ENCODE results near the gene ATG2B.
A peak's percentile ranks its signal among the peaks of the same experiment; 100 is the strongest.

Gene ATG2B

GRCh38 chr14:96277890-96278289 lies 85.3 kb downstream of the ATG2B start:
- TF ChIP-seq, protein P1, sequence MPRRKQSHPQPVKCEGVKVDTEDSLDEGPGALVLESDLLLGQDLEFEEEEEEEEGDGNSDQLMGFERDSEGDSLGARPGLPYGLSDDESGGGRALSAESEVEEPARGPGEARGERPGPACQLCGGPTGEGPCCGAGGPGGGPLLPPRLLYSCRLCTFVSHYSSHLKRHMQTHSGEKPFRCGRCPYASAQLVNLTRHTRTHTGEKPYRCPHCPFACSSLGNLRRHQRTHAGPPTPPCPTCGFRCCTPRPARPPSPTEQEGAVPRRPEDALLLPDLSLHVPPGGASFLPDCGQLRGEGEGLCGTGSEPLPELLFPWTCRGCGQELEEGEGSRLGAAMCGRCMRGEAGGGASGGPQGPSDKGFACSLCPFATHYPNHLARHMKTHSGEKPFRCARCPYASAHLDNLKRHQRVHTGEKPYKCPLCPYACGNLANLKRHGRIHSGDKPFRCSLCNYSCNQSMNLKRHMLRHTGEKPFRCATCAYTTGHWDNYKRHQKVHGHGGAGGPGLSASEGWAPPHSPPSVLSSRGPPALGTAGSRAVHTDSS (tag by site-specific recombination; IDR thresholded peaks at IDR 0.05): no peak
- TF ChIP-seq MZF1 (tag by site-specific recombination; IDR thresholded peaks at IDR 0.05; ENCODE audit: borderline replicate concordance) (peak; percentile 83; the same call in 1 of the 2 replicates), SETDB1 (IDR thresholded peaks at IDR 0.05; ENCODE audit: insufficient read length, low read length) (peak; percentile 56)
- POLR2A ChIA-PET: no interaction called here
- Histone ChIP-seq H3K9me3 (ENCODE audit: control insufficient read depth, insufficient read depth, low read depth, low read length) (no peaks in the 10 kb centered on the region), H3K27ac (ENCODE audit: extremely low read depth, low read depth, low read length) (no peak overlapping the region), H3K36me3 (ENCODE audit: control insufficient read depth in 2 of 2, insufficient read depth in 1 of 2, low read length in 2 of 2) (peaks cover 0 to 6% of the 10 kb centered on the region in 2 experiments; a peak in 1 of 3 replicates), H3K4me1 (ENCODE audit: control insufficient read depth, insufficient read depth, low read length) (no peaks in the 10 kb centered on the region), H3K4me3 (ENCODE audit: low read depth, low read length) (no peak overlapping the region)
- CTCF ChIA-PET: interaction anchor here (10.8 kb wide), 1 partner anchor 176 kb away, joined by 165 read pairs; no protein-coding TSS in a partner anchor

DNA sequence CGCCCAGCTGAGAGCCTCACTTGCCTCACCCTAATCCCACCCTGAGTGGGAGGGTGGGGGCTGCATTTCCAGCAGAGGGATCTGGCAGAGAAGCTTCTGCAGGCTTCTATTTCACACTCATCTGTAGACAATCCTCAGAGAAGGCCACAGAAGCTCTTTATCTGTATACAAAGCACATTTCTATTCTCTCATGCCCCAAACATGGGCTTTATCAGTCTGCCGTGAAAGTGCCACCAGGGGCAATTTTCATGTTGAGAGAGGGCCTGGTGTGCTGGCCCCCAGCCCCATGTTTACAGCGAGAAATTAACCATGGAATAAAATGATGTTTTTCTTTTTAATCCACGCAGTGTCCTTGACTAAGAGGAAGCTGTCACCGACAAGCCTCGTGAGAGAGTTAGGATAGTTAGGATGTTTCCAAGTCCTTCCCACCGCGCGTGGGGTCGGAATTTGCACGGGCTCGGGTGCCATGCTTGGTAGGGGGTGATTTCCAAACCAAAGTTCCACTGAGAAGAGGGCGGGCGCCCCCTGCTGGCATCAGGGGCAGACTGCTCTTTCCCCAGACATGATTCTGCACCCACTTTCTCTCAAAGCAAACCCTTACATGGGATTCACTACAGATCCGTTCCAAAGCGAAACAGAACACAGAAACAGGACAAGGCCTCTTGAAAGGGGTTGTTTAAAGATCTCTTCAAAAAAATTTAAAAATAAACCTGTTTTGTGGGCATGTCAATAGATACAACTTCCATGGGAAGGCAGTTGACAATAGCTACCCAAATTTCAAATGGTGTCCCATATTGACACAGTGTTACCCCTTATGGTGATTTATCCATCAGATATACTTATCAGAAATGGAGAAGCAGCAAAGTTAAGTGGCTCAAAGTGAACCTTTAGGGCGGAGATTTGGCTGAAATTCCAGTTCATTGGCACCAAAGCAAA lies 87.7 kb downstream of the ATG2B start:
- CTCF ChIA-PET: interaction anchor here (0.7 to 10.8 kb wide), 40 partner anchors 9 to 811 kb away, joined by 3 to 165 read pairs (median 4); partner anchors contain the start of genes BDKRB2 and C14orf132
- no peaks in the 10 kb centered on the region for H3K4me1 ChIP-seq (ENCODE audit: control insufficient read depth, insufficient read depth, low read length)
- H3K4me3 ChIP-seq (ENCODE audit: low read depth, low read length): no peak overlapping the region
- no peaks in the 10 kb centered on the region for H3K9me3 ChIP-seq (ENCODE audit: control insufficient read depth, insufficient read depth, low read depth, low read length)
- TF ChIP-seq ZXDB (tag by site-specific recombination; IDR thresholded peaks at IDR 0.05) (0 out of 2 replicates have a peak, but pooled peaks have one; percentile 32), CTCF (tag by site-specific recombination; IDR thresholded peaks at IDR 0.05) (peak; percentile 75), ZNF544 (tag by site-specific recombination; IDR thresholded peaks at IDR 0.05) (no peak), ZNF654 (tag by site-specific recombination; IDR thresholded peaks at IDR 0.05; ENCODE audit: low read depth) (peak; percentile 92), ZFHX2 (tag by site-specific recombination; conservative IDR thresholded peaks at IDR 0.05) (peak; percentile 25; the same call in 1 of the 2 replicates), GLIS2 (tag by site-specific recombination; IDR thresholded peaks at IDR 0.05) (peak; percentile 68), ZNF558 (tag by site-specific recombination; IDR thresholded peaks at IDR 0.05) (no peak), GLIS1 (tag by site-specific recombination; IDR thresholded peaks at IDR 0.05) (peak; percentile 91), WT1 (tag by site-specific recombination; IDR thresholded peaks at IDR 0.05) (no peak), ZNF112 (tag by site-specific recombination; IDR thresholded peaks at IDR 0.05) (no peak)
- TF ChIP-seq, protein P2, sequence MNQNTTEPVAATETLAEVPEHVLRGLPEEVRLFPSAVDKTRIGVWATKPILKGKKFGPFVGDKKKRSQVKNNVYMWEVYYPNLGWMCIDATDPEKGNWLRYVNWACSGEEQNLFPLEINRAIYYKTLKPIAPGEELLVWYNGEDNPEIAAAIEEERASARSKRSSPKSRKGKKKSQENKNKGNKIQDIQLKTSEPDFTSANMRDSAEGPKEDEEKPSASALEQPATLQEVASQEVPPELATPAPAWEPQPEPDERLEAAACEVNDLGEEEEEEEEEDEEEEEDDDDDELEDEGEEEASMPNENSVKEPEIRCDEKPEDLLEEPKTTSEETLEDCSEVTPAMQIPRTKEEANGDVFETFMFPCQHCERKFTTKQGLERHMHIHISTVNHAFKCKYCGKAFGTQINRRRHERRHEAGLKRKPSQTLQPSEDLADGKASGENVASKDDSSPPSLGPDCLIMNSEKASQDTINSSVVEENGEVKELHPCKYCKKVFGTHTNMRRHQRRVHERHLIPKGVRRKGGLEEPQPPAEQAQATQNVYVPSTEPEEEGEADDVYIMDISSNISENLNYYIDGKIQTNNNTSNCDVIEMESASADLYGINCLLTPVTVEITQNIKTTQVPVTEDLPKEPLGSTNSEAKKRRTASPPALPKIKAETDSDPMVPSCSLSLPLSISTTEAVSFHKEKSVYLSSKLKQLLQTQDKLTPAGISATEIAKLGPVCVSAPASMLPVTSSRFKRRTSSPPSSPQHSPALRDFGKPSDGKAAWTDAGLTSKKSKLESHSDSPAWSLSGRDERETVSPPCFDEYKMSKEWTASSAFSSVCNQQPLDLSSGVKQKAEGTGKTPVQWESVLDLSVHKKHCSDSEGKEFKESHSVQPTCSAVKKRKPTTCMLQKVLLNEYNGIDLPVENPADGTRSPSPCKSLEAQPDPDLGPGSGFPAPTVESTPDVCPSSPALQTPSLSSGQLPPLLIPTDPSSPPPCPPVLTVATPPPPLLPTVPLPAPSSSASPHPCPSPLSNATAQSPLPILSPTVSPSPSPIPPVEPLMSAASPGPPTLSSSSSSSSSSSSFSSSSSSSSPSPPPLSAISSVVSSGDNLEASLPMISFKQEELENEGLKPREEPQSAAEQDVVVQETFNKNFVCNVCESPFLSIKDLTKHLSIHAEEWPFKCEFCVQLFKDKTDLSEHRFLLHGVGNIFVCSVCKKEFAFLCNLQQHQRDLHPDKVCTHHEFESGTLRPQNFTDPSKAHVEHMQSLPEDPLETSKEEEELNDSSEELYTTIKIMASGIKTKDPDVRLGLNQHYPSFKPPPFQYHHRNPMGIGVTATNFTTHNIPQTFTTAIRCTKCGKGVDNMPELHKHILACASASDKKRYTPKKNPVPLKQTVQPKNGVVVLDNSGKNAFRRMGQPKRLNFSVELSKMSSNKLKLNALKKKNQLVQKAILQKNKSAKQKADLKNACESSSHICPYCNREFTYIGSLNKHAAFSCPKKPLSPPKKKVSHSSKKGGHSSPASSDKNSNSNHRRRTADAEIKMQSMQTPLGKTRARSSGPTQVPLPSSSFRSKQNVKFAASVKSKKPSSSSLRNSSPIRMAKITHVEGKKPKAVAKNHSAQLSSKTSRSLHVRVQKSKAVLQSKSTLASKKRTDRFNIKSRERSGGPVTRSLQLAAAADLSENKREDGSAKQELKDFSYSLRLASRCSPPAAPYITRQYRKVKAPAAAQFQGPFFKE (tag by site-specific recombination; IDR thresholded peaks at IDR 0.05; ENCODE audit: borderline replicate concordance): no peak
- TF ChIP-seq, protein P3, sequence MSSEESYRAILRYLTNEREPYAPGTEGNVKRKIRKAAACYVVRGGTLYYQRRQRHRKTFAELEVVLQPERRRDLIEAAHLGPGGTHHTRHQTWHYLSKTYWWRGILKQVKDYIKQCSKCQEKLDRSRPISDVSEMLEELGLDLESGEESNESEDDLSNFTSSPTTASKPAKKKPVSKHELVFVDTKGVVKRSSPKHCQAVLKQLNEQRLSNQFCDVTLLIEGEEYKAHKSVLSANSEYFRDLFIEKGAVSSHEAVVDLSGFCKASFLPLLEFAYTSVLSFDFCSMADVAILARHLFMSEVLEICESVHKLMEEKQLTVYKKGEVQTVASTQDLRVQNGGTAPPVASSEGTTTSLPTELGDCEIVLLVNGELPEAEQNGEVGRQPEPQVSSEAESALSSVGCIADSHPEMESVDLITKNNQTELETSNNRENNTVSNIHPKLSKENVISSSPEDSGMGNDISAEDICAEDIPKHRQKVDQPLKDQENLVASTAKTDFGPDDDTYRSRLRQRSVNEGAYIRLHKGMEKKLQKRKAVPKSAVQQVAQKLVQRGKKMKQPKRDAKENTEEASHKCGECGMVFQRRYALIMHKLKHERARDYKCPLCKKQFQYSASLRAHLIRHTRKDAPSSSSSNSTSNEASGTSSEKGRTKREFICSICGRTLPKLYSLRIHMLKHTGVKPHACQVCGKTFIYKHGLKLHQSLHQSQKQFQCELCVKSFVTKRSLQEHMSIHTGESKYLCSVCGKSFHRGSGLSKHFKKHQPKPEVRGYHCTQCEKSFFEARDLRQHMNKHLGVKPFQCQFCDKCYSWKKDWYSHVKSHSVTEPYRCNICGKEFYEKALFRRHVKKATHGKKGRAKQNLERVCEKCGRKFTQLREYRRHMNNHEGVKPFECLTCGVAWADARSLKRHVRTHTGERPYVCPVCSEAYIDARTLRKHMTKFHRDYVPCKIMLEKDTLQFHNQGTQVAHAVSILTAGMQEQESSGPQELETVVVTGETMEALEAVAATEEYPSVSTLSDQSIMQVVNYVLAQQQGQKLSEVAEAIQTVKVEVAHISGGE (tag by site-specific recombination; conservative IDR thresholded peaks at IDR 0.05; ENCODE audit: low read depth): no peak
- TF ChIP-seq, protein P4, sequence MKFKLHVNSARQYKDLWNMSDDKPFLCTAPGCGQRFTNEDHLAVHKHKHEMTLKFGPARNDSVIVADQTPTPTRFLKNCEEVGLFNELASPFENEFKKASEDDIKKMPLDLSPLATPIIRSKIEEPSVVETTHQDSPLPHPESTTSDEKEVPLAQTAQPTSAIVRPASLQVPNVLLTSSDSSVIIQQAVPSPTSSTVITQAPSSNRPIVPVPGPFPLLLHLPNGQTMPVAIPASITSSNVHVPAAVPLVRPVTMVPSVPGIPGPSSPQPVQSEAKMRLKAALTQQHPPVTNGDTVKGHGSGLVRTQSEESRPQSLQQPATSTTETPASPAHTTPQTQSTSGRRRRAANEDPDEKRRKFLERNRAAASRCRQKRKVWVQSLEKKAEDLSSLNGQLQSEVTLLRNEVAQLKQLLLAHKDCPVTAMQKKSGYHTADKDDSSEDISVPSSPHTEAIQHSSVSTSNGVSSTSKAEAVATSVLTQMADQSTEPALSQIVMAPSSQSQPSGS (tag by site-specific recombination; IDR thresholded peaks at IDR 0.05; ENCODE audit: low read depth): no peak
- H3K36me3 ChIP-seq (ENCODE audit: control insufficient read depth in 2 of 2, insufficient read depth in 1 of 2, low read length in 2 of 2): no peaks in the 10 kb centered on the region
- POLR2A ChIA-PET: no interaction called here
- no peak overlapping the region for H3K27ac ChIP-seq (ENCODE audit: extremely low read depth, low read depth, low read length)

Measured in HEK293 (cell line).